BLaER1 (cell line): ENCODE measurements around the gene PRKCA.
A peak's percentile ranks its signal among the peaks of the same experiment; 100 is the strongest.
"Not testable (repeated sequence)": the region's sequence is repeated elsewhere in the genome, so short reads cannot be mapped to it uniquely, and the experiment has no call there.

Experiments
- H3K27ac ChIP-seq: shearing (Covaris generic); formaldehyde crosslinking; 2 replicates; pipeline ENCODE4 v1.8.1; 2022
- H3K27me3 ChIP-seq: shearing (Covaris generic); formaldehyde crosslinking; 2 replicates; pipeline ENCODE4 v1.8.1; 2022
- H3K36me3 ChIP-seq: shearing (Covaris generic); formaldehyde crosslinking; 2 replicates; pipeline ENCODE4 v1.8.1; 2022
- H3K4me1 ChIP-seq: shearing (Covaris generic); formaldehyde crosslinking; 2 replicates; pipeline ENCODE4 v1.8.1; 2022
- H3K4me2 ChIP-seq: shearing (Covaris generic); formaldehyde crosslinking; 2 replicates; pipeline ENCODE4 v1.8.1; 2022
- H3K4me3 ChIP-seq: shearing (Covaris generic); formaldehyde crosslinking; 2 replicates; pipeline ENCODE4 v1.8.1; 2022
- H3K9ac ChIP-seq: shearing (Covaris generic); formaldehyde crosslinking; 2 replicates; pipeline ENCODE4 v1.8.1; 2022
- H3K9me3 ChIP-seq: shearing (Covaris generic); formaldehyde crosslinking; 2 replicates; pipeline ENCODE4 v1.8.1; 2022
- H4K20me1 ChIP-seq: shearing (Covaris generic); formaldehyde crosslinking; 2 replicates; pipeline ENCODE4 v1.8.1; 2022
- Cebpa-rat ChIP-seq: shearing (Covaris generic); IDR thresholded peaks from 2 replicates; pipeline ENCODE4 v1.8.1; 2022

The PRKCA gene

DNA sequence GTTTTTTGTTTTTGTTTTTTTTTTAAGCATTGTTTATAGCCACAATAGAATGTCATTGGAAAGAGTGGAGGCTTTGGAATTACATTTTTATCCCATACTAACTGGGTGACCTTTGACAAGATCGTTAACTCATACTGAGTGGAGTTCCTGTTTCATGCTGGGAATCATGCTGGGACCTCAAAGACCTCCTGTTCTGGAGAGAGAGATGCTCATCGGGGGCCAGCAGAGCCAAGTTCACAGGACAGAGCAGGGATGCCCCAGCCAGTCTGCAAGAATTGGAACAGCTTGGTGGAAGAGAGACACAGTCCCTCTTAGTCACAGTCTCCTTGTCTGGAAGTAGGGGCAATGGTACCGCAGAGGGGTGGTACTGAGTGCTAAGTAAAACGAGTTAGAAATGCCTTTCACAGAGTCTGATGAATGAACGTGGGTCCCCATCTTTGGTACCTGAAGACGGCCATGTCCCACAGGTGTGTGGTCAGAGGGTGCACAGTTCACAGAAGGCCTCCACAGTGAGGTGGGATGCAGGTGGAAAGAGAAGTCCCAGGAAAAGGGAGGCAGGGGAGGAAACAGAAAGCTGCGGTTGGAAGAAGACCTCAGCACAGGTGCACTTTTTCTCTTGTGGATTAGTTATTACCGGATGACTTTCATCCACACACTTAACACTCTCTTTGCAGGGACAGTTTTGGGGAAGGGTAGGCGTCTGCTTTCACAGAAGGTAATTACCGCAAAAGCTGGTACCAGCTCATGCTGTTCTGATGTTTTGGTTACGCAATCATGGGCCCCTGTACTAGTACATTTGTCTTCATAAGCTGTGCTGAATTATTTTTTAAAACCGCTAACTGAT is 147.8 kb downstream of the PRKCA start:
- TF ChIP-seq Cebpa-rat: peak; percentile 83; the same call in 1 of the 2 replicates
- H3K36me3 ChIP-seq: no peaks in the 10 kb centered on the region; the same call in 1 of the 2 replicates
- H3K27ac ChIP-seq: no peak overlapping the region
- H3K27me3 ChIP-seq: no peaks in the 10 kb centered on the region
- H3K4me1 ChIP-seq: peaks cover 40% of the 10 kb centered on the region
- no peaks in the 10 kb centered on the region for H4K20me1 ChIP-seq
- peaks cover 8% of the 10 kb centered on the region for H3K9me3 ChIP-seq
- no peak overlapping the region for H3K4me3 ChIP-seq
- no peak overlapping the region for H3K9ac ChIP-seq
- peak overlapping the region; percentile 31 for H3K4me2 ChIP-seq

DNA sequence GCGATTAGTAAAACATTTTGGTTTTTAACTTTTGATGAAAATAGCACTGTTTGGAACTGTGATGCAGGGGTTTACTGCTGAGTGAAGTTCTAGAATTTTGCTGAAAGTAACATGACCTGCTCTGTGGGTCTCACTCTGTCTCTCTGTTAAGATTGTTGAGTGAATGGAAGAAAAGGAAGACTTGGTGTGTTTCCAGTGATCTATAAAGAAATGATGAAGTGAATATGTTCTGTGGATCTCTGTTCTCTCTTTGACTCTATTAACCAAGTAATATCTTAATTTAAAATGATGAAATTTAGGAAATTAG is 148.4 kb downstream of the PRKCA start:
- H3K9ac ChIP-seq: no peak overlapping the region
- no peak overlapping the region for H3K4me3 ChIP-seq
- peak overlapping the region; percentile 31 for H3K4me2 ChIP-seq
- H3K9me3 ChIP-seq: peaks cover 2% of the 10 kb centered on the region; the same call in 1 of the 2 replicates
- peaks cover 38% of the 10 kb centered on the region for H3K4me1 ChIP-seq
- peak; percentile 6; the same call in 1 of the 2 replicates for TF ChIP-seq Cebpa-rat
- no peaks in the 10 kb centered on the region for H4K20me1 ChIP-seq
- H3K36me3 ChIP-seq: no peaks in the 10 kb centered on the region
- H3K27me3 ChIP-seq: no peaks in the 10 kb centered on the region
- H3K27ac ChIP-seq: no peak overlapping the region

DNA sequence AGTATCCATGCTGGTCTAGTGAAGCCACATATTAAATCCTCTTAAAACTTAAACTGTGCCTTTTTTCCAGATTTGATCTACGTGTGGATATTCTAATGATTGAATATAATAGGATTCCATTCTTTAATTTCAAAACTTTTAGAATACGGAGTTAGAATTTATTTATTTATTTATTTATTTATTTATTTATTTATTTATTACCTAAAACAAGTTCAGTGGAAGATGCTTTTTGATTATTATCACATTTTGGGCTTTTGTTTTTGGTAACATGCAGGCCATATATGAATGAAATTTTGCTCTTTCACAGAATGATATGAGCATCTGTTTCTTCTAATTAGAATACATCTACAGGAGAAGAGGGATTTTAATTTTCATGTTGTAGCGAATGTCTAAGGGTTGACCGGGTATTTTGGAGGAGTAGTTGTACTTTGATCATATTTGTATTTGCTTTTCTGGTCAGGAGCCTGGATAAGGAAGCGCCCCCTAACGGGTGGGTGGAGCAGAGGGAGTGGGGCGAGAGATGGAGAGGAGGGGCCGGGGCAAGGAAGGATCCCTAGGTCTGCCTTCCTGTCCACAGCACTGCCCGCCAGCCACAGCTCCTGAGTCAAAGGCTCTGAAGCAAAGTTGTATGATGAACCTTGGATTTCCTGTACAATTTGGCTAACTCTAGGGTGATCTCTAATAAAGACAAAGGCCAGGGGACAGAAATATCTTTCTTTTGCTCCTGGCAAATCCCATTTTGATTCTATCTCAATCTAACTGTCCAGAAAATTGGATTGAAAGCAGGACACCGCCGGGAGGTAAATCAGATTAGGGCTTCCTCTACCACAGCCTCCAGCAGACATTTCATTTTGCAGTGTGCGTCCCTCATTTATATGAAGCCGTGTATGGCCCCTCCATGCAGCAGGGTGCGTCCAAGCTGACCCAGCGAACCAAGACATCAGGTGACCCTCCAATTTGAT is 149.1 kb downstream of the PRKCA start:
- Histone ChIP-seq H3K36me3 (no peaks in the 10 kb centered on the region), H3K4me3 (no peak overlapping the region), H3K27ac (no peak overlapping the region), H3K27me3 (no peaks in the 10 kb centered on the region), H3K4me1 (peaks cover 31% of the 10 kb centered on the region), H3K9ac (no peak overlapping the region), H3K9me3 (peaks cover 7% of the 10 kb centered on the region), H4K20me1 (no peaks in the 10 kb centered on the region), H3K4me2 (peak overlapping the region; percentile 31; the same call in 1 of the 2 replicates)
- TF ChIP-seq Cebpa-rat: no peak

DNA sequence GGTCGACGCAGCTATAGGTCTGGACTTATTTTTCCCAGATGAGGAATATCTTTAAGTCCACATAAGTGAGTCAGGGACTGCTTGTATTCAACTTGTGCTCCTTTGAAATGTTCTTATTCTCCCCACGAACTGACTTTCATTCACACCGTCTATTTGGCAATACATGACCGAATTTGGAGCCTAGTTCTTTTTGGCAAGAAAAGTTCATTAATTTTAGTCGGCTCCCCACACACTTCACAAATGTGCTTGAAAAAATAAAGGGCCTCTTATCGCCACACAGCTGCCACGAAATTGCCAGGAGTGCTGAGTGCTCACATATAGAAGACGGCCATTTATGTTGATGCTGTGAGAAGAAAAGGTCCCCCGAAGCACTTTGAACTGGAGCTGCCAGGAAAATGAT is 152.6 kb downstream of the PRKCA start:
- peaks cover 26% of the 10 kb centered on the region for H3K4me1 ChIP-seq
- H3K36me3 ChIP-seq: no peaks in the 10 kb centered on the region
- no peak for TF ChIP-seq Cebpa-rat
- H3K27me3 ChIP-seq: no peaks in the 10 kb centered on the region
- H3K4me3 ChIP-seq: no peak overlapping the region
- H3K27ac ChIP-seq: no peak overlapping the region
- no peak overlapping the region for H3K9ac ChIP-seq
- no peak overlapping the region for H3K4me2 ChIP-seq
- H4K20me1 ChIP-seq: no peaks in the 10 kb centered on the region
- H3K9me3 ChIP-seq: peaks cover 23% of the 10 kb centered on the region

DNA sequence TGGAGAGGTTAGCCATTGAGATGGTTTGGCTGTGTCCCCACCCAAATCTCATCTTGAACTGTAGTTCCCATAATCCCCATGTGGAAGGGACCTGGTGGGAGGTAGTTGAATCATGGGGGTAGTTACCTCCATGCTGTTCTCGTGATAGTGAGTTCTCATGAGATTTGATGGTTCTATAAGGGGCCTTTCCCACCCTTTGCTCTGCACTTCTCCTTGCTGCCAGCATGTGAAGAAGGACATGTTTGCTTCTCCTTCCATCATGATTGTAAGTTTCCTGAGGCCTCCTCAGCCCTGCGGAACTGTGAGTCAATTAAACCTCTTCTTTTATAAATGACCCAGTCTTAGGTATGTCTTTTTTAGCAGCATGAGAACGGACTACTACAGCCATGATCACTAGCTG is 155.1 kb downstream of the PRKCA start:
- not testable (repeated sequence) for H4K20me1 ChIP-seq, H3K4me2 ChIP-seq, H3K27me3 ChIP-seq

DNA sequence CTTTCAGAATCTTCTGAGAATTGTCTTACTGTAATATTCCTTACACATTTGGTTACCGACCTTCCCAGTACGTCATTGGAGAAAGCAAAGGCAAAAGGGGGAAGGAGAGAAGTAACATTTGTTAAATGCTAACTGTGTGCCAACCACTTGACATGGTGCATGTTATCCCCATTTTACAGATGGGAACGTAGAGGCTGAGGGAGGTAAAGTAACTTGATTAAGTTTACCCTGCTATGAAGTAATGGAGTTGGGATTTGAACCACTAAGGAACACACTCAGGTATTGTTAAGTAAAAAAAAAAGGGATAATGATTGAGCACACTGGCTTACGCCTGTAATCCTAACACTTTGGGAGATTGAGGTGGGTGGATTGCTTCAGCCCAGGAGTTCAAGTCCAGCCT is 156.4 kb downstream of the PRKCA start:
- no peak overlapping the region for H3K9ac ChIP-seq
- H3K36me3 ChIP-seq: no peaks in the 10 kb centered on the region
- no peaks in the 10 kb centered on the region for H3K27me3 ChIP-seq
- H3K4me1 ChIP-seq: no peaks in the 10 kb centered on the region
- H3K27ac ChIP-seq: no peak overlapping the region
- no peaks in the 10 kb centered on the region for H4K20me1 ChIP-seq
- peaks cover 23% of the 10 kb centered on the region for H3K9me3 ChIP-seq
- TF ChIP-seq Cebpa-rat: no peak
- no peak overlapping the region for H3K4me3 ChIP-seq
- no peak overlapping the region for H3K4me2 ChIP-seq

More for the DNA sequence above, 155.1 kb downstream of the PRKCA start:
- not testable (repeated sequence) for H3K9ac ChIP-seq, H3K27ac ChIP-seq, H3K4me3 ChIP-seq, H3K36me3 ChIP-seq, H3K4me1 ChIP-seq
- peaks cover 23% of the 10 kb centered on the region for H3K9me3 ChIP-seq

DNA sequence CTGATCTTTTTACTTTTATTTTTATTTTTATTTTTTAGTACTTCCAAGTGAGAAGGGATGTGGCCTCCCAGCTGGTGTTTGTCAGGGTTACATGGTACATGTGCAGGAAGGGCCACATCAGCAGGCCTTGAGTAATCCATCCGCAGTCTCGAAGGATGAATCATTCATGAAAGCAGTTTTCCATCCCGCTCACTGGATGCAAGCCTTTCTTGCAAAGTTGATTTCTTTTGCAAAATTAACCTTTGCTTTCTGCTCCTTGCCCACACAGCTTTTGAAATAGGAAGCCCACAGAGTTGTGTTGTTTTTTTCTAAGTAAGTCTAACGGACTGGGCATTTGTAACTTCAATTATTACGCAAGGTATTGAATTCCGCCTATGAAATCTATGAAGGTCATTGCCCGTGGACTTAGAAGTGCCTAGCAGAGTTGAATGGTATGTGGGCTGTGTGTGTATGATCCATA is 157.4 kb downstream of the PRKCA start:
- Histone ChIP-seq H4K20me1 (no peaks in the 10 kb centered on the region), H3K4me3 (no peak overlapping the region), H3K27ac (no peak overlapping the region), H3K9ac (no peak overlapping the region), H3K27me3 (no peaks in the 10 kb centered on the region), H3K4me2 (no peak overlapping the region), H3K4me1 (no peaks in the 10 kb centered on the region), H3K9me3 (peaks cover 23% of the 10 kb centered on the region), H3K36me3 (no peaks in the 10 kb centered on the region)
- peak; percentile 39; the same call in 1 of the 2 replicates for TF ChIP-seq Cebpa-rat

DNA sequence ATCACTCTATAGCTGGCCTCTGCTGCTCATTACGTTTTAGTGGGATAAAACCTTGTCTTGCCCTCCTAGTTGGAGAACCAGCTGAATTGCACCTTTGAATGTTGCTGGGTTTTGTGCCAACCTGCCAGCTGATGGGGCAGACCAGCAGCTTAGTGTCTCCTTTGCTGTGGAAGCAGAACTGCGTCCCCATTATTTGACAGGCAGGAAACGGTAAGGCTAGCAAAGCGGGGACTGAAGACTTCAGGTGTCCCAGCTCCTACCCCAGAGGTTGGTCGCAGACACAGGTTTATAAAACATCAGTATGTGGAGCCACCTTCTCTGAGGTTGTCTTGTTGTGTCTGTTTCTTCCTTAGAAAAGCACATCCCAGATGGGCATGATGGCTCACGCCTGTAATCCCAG is 158.1 kb downstream of the PRKCA start:
- Histone ChIP-seq H4K20me1 (no peaks in the 10 kb centered on the region), H3K4me2 (no peak overlapping the region), H3K9me3 (peaks cover 23% of the 10 kb centered on the region), H3K4me3 (no peak overlapping the region), H3K27ac (no peak overlapping the region), H3K9ac (no peak overlapping the region), H3K4me1 (no peaks in the 10 kb centered on the region), H3K36me3 (no peaks in the 10 kb centered on the region), H3K27me3 (no peaks in the 10 kb centered on the region)
- TF ChIP-seq Cebpa-rat: no peak

DNA sequence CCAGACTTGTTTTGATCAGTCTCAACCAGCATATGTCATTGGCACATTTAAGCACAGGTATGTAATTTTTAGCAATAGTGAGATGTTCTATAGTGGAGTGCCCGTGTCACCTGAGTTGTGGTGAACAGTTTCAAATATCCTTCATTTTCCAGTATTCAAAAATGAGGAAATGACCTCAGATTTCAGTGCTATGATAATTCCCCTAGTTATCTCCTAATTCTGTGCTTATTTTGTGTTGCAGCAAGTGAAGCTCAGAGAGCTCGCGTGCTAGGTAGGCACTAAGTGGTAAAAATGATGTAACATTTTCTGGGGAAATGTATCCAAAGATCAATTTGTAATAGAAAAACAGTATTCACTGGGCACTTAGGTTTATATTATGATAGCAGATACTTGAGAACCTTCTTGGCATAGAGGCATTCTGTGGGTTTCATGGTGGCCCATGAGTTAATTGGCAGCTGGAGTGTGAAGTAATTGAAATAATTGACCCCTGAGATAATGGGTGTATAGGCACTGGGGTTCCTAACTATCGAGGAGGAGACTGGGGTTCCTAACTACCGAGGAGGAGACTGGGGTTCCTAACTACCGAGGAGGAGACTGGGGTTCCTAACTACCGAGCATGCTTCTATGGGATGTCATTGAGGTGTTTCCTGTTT is 159.1 kb downstream of the PRKCA start:
- Histone ChIP-seq H4K20me1 (no peaks in the 10 kb centered on the region), H3K4me1 (no peaks in the 10 kb centered on the region), H3K27me3 (no peaks in the 10 kb centered on the region), H3K4me2 (no peak overlapping the region), H3K27ac (no peak overlapping the region), H3K36me3 (no peaks in the 10 kb centered on the region), H3K4me3 (no peak overlapping the region), H3K9me3 (peaks cover 16% of the 10 kb centered on the region), H3K9ac (no peak overlapping the region)
- TF ChIP-seq Cebpa-rat: no peak
